ENCODE measurements around the gene NTN5.

DNA sequence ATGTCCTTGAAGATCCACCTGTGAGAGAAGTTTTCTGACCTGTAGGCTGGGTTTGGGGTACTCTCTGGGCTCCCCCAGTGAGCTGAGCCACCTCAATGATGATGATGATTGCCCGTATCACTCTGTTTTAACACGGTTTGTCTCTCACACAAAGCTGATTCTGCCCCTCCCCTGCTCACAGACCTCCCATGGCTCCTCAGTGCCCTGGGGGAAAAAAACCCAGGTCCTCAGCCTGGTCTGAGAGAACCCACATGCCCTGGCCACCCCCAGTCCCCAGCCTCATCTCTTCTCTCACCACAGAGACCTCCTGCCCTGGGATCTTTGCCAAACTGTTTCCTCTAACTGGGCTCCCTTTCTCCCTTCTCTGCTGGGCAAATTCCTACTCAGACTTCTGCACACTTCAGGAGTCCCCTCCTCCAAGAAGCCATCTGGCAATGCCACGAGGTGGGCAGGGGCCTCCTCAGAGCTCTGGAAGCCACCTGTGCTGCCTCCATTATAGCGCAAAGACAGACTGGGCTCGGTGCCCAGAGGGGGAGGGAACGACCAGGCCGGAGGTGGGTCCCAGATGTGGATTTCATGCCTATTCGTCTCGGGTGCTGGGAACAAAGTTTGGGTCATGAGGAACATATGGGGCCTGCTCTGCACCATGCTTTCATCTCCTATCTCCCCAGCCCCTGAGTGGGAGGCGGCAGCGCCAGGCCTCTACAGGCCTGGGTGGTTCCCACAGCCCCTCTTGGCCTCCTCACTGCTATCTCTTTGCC is 18.3 kb downstream of the NTN5 start:
- TF ChIP-seq TAF1 (IDR thresholded peaks at IDR 0.05; ENCODE audit: borderline replicate concordance, insufficient read depth, low read length) = no peak
- TF ChIP-seq POLR2AphosphoS5 (IDR thresholded peaks at IDR 0.05; ENCODE audit: low read depth, low read length) = no peak
- no peak for TF ChIP-seq REST (IDR thresholded peaks at IDR 0.05; ENCODE audit: insufficient read depth in 1 of 2, low read depth in 2 of 2, low read length in 2 of 2)
- TF ChIP-seq SIN3A (IDR thresholded peaks at IDR 0.05; ENCODE audit: borderline replicate concordance, insufficient read depth, low read length) = no peak
